ENCODE data around the gene AARS2.

Gene AARS2

GRCh38 chr6:44275749-44276648 lies 37.1 kb downstream of the AARS2 start:
- DNase-seq: no peak

- DNase-seq: no peak
These were observed 37.8 kb downstream of the AARS2 start for GRCh38 chr6:44275271-44275748.

GRCh38 chr6:44273617-44274016 lies 39.5 kb downstream of the AARS2 start:
- no peak for DNase-seq

GRCh38 chr6:44272999-44273566 lies 40.1 kb downstream of the AARS2 start:
- DNase-seq: no peak

- no peak for DNase-seq
These were observed 40.6 kb downstream of the AARS2 start for GRCh38 chr6:44272529-44272928.

GRCh38 chr6:44271914-44272313 lies 41.2 kb downstream of the AARS2 start:
- DNase-seq: no peak

- DNase-seq: no peak
These were observed 41.8 kb downstream of the AARS2 start for GRCh38 chr6:44271406-44271723.

- no peak for DNase-seq
These were observed 42.4 kb downstream of the AARS2 start for GRCh38 chr6:44270526-44271405.

- peak; percentile 30 for DNase-seq
These were observed 43.1 kb downstream of the AARS2 start, which contains the start of gene TMEM151B for GRCh38 chr6:44269921-44270525. TMEM151B (plus strand) TSS chr6:44270450; CDS start chr6:44270743, 293 bp downstream.

GRCh38 chr6:44269178-44269920 lies 43.8 kb downstream of the AARS2 start:
- DNase-seq: no peak

GRCh38 chr6:44268095-44268628 lies 45.0 kb downstream of the AARS2 start:
- DNase-seq: no peak

GRCh38 chr6:44267252-44267651 lies 45.9 kb downstream of the AARS2 start:
- DNase-seq: no peak

- no peak for DNase-seq
These were observed 46.8 kb downstream of the AARS2 start for GRCh38 chr6:44266347-44266746.

- no peak for DNase-seq
These were observed 47.4 kb downstream of the AARS2 start for GRCh38 chr6:44265722-44266233.

- peak; percentile 92 for DNase-seq
These were observed 48.0 kb downstream of the AARS2 start, which contains the start of gene NFKBIE for GRCh38 chr6:44265007-44265721. NFKBIE (minus strand) TSS chr6:44265551; CDS start chr6:44265346, 205 bp downstream.

GRCh38 chr6:44264154-44265006 lies 48.8 kb downstream of the AARS2 start:
- no peak for DNase-seq

GRCh38 chr6:44263354-44264100 lies 49.6 kb downstream of the AARS2 start:
- no peak for DNase-seq

- no peak for DNase-seq
These were observed 50.4 kb downstream of the AARS2 start for GRCh38 chr6:44262467-44263353.
